ENCODE measurements around the gene LYRM4.

DNA sequence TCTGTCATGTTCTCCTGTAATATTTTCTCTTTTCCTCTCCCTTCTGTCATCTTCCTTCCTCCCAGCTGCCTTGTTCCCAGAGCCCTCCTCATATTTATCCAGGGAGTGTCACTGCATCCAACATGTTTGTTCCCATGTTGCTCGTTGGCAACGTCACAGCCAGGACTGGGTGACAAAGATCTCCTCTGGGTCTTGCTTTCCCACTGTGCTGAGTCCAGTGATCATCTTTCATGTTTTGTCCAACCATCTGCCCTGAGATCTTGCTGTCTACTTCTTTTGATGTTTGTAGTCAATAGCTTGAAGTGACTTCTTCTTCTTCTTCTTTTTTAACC lies 27.2 kb upstream of the LYRM4 start:
- TF ChIP-seq TAF1 (IDR thresholded peaks at IDR 0.05; ENCODE audit: borderline replicate concordance, insufficient read depth, low read length) (no peak), POLR2AphosphoS5 (IDR thresholded peaks at IDR 0.05; ENCODE audit: low read depth, low read length) (no peak), FOXP2 (optimal IDR thresholded peaks at IDR 0.05; ENCODE audit: borderline replicate concordance, extremely low read depth, extremely low read length, insufficient read depth) (no peak)
- TF ChIP-seq, protein P1, sequence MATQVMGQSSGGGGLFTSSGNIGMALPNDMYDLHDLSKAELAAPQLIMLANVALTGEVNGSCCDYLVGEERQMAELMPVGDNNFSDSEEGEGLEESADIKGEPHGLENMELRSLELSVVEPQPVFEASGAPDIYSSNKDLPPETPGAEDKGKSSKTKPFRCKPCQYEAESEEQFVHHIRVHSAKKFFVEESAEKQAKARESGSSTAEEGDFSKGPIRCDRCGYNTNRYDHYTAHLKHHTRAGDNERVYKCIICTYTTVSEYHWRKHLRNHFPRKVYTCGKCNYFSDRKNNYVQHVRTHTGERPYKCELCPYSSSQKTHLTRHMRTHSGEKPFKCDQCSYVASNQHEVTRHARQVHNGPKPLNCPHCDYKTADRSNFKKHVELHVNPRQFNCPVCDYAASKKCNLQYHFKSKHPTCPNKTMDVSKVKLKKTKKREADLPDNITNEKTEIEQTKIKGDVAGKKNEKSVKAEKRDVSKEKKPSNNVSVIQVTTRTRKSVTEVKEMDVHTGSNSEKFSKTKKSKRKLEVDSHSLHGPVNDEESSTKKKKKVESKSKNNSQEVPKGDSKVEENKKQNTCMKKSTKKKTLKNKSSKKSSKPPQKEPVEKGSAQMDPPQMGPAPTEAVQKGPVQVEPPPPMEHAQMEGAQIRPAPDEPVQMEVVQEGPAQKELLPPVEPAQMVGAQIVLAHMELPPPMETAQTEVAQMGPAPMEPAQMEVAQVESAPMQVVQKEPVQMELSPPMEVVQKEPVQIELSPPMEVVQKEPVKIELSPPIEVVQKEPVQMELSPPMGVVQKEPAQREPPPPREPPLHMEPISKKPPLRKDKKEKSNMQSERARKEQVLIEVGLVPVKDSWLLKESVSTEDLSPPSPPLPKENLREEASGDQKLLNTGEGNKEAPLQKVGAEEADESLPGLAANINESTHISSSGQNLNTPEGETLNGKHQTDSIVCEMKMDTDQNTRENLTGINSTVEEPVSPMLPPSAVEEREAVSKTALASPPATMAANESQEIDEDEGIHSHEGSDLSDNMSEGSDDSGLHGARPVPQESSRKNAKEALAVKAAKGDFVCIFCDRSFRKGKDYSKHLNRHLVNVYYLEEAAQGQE (IDR thresholded peaks at IDR 0.05; ENCODE audit: insufficient read depth in 1 of 2, low read depth in 2 of 2, low read length in 2 of 2): no peak
